ENCODE results near the gene SMPD3.

Gene SMPD3

DNA sequence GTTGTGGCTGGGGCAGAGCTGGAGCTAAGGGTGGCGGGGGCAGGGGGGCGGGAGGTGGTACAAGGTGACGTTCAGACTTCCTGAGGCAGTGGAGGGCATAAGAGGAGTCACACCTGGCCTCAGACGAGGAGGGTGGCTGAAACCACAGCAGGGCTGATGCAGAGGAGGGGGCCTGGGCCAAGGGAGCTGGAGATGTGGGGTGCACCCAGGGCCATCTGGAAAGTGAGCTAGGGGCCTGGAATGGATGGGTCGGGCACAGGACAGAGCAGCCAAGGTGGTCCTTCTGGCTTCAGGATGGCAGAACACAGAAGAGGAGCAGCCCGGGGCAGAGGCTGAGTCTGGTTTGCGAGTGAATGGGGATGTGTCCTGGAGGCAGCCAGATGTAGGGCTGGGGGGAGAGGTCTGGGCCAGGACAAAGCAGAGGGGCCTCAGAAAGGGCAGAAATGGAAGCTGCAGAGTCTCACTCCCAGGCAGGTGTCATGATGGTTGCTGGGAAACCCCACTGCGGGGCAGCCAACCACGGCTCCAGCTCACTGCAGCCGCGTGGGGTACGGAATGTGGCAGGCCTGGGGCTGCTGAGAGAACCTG, 79.9 kb downstream of the SMPD3 start:
- no peak for DNase-seq

DNA sequence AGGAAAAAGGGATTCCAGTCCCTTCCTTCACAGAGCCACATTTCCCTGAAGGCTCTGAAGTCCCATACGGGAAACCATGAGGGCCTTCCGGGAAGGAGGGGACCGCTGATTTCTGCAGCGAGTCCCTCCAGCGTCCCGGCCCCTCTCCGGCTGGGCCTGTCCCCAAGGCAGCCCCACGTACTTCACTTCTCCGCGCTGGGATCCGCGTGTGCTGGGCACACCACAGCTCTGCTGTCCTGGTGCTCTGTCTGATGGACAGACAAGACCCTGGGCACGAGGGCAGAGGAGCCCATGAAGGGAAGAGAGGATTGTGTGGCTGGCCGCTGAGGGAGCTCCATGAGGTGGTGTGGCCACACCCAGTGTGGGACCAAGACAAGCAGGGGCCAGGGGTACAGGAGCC, 80.4 kb downstream of the SMPD3 start:
- DNase-seq = no peak

DNA sequence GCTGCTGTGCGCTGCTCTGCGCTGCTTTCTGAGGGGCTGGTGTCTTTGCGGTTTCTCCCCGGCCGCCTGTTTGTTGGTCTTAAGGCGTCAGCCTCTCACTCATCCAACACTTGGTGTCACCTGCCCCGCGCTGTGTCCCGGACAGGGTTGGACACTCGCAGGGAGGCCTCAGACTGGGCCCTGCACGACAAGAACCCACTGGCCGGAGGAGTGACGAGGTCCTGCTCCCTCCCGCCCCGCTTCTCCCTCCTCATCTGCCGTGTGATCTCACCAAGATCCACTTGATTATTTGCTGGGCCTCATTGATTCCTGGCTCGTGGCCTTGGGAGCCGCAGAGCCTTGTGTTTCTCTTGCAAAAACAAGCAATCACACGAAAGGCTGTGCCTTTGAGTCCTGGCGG, 80.9 kb downstream of the SMPD3 start:
- no peak for DNase-seq

DNA sequence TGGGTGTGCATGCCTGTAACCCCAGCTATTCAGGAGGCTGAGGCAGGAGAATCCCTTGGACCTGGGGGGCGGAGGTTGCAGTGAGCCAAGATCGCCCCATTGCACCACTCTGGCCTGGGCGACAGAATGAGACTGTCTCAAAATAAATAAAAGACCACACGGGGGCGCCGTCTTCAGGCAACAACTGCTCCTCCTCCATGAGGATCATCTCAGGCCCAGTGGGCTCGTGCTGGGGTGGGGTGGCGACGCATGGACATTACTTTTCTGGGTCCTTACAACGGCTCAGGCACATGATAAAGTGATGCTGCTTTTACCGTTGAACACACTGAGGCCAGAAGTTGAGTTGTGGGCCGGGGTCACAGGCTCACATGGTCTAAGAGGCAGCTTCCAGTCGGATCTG, 81.3 kb downstream of the SMPD3 start:
- peak; percentile 20 to 45 for DNase-seq

DNA sequence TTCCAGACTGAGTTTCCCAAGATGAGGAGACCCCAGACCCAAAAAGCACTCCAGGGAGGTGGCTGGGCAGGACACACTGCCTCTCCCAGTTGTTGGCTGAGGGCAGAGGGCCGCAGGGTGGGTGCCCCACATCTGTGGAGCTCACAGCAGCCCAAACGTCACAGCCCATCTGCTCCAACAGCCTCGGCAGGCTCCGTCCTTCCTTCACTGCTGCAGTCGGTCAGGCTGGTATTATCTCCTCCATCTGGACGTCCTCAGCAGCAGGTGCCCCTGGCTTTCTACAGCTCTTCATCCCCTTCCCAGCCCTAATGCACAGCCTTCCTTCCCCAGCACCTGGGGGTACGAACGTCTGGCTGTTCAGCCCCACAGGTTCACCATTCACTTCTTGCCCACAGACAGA, 82.2 kb downstream of the SMPD3 start:
- DNase-seq = no peak

DNA sequence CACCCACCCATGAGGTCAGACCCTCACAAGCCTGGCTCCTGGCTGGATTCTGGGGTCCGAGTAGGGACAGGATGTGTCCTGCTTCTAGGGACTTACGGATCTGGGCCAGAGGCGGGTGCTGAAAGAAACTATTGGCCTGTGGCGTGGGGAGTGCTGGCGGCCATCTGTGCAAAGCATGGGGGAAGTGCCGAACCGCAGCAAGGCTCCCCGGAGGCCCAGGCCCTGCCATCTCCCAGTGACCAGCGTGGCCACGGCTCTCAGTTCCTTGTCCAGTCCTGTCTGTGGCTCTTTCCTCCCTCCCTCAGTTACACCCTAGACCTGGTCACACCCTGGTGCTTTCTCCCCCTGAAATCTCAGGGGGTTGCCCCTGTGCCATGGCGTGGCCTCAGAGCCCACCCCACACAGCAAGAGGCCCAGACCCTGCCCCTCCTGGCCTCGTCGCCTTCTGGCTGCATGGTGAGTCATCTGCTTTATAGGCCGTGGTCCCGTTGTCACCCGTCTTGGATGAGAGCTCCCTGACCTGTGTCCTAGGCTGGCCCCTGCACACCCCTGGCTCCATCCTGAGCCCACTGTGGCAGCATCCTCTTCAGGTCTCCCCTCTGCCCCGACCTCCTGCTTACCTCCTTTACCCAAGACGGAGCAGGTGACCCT, 83.0 kb downstream of the SMPD3 start:
- DNase-seq = no peak

DNA sequence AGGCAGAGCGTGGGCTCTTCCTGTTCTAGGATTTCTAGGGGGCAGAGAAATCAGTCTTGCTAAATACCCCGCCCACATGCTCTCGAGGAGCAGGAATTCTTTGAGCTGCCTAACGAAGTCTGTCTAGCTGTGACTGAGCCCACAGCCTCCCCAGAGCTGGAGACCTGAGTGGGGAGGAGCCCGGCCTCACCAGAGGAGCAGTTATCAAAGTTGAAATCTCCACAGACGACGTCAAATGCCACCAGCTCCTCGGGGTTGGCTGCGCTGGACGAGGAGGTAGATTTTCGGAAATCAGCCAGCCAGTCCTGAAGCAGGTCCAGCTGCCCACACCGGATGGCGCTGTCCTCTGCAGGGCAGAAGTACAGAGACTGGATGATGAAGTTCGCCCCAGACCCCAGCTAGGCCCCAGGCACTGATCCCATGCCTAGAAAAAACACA, 83.7 kb downstream of the SMPD3 start:
- DNase-seq = no peak

DNA sequence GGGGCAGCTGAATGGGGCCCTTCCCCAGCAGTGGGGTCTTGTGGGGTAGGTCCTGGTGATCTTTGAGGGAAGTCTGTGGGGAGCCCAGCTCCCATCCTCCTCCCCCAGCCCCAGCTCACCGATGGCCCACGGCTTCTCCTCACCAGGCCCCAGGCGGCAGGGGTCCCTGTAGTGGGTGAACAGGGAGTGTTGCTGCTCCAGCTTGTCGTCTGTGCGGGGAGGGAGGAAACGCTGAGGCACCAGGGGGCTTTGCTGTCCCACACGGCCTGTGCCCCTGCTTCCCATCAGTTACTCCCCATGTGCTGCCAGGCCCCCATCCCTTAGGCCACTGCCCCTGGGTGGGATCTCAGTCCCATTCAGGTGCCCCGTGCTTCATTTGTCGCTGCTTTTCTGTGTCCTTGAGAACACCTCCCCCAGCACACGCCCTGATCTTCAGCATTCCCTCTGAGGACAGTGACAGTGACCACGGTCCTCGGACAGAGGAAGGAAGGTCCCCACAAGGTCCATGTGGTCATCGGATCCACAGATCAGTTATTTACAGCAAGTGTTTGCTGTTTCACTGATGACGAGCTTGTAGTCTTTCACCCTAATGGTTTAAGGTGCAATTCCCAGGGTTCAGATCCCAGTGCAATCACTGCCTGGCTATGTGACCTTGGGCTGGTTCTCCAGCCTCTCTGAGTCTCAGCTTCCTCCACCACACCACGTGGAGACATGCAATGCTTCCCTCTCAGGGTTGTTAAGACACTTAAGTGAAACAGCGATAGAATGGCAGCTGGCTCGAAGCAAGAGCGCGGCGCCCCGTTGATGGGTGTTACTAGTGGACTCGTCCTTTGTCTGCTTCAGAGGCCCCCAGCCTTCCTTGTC, 84.4 kb downstream of the SMPD3 start:
- DNase-seq = no peak

DNA sequence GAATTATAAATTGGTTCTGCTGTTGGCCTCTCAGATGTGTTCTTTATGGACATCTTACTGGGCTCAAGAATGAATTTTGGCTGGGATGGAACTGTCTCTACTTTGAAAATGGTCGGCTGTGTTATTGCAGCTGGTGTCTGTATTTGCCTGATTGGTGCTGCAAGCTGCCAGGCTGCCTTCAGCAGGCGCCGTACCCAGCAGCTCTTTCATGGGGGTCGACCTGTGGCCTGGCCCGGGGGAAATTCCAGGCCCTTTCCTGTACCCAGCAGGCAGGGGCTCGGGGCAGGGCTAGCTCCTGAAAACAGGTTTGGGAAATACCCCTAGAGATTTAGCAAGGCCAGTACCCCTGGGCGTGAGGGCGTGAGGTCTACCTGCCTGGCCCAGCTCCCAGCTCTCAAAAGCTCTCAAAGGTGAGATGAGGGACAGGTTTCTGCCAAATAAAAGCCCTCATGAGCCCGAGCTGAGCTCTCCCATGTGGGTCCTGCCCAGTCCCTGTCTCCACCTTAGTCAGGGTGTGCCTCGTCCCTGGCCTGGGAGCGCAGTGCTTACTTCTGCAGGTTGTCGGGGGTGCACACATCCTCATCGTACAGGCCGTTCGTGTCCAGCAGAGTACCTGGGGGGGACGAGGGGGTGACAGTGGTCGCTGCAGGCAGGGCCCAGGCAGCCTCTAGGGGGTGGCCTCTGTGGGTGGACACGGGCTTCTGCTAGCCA, 85.2 kb downstream of the SMPD3 start:
- DNase-seq = no peak

DNA sequence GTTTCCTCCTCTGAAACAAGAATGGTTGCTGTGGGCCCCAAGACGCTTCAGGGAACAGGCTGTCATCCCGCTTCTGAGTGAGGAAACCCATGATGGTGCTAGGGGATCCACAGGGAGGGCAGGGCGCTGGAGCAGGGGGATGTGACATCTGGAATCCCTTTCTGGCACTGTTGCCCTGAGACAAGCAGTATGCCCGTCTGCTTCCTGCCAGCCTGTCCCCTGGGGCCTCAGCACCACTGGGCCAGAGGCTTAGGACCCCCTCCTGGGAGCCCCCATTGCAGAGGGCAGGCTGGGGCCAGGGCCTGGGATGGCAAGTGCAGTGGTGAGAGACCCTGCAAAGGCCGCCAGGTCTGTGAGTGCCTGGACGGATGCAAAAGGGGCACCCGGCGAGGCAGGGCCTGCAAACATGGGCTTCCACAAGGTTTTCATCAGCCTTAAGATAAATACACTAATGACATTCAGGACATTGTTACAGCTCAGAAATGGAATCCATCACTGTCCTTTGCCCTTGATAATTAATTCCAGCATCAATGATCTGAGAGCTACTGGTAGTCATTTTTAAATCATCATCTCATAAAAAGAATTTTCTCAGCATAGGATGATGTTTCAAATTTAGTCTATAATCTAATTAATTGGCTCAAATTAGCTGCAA, 85.9 kb downstream of the SMPD3 start:
- no peak for DNase-seq

DNA sequence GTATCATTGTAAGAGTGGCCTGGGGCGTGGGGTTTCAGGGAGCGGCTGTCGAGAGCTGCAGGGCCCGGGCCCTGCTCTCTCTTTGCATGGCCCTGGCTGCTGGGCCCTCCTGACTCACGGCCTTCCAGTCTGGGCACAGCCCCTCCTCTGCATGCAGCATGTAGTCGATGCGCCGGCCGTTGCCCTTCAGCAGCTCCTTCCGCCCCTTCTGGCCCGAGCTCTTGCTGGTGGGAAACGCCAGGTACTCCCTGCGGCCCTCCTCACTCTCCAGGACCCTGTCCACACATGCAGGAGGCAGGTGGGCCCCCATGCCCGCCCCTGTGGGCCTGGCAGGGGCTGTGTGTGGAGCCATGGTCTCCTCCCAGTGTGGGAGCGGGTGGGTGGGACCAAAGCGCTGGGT, 86.8 kb downstream of the SMPD3 start:
- no peak for DNase-seq

DNA sequence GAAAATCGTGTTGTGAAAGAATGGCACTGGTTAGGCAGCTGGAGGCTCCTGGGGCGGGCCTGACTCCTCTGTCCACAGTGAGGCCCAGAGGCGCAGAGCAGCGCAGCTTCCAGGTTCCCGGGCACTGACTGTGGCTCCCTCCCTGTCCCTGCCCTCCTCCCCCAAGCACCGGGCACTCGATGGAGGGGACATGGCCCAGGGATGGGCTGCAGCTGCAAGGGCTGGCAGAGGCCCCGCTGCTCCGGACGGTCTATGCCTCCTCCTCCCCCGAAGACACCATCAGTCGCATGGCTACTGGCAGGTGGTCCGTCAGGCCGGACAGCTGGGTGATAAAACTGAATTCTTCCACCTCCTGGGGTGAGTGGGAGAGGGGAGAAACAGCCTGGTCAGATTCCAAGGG, 87.4 kb downstream of the SMPD3 start:
- no peak for DNase-seq

DNA sequence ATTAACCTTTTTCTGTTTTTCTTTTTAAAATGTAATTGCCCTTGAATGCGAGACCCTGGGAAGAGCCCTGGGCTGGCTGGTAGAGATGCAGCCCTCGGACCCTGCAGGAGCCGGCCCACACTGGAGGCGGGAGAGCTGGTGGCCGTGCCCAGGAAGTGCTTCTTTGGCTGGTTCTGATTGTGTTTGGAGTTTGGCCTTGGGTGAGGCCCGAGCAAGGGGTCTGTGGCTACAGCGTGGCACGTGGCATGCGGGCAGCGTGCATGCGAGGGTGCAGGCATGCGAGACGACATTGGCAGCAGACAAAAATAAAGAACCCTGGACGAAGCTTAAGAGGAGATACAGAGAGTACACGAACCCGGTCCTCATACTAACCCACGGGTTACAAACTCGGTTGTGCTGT, 87.8 kb downstream of the SMPD3 start:
- DNase-seq = no peak

DNA sequence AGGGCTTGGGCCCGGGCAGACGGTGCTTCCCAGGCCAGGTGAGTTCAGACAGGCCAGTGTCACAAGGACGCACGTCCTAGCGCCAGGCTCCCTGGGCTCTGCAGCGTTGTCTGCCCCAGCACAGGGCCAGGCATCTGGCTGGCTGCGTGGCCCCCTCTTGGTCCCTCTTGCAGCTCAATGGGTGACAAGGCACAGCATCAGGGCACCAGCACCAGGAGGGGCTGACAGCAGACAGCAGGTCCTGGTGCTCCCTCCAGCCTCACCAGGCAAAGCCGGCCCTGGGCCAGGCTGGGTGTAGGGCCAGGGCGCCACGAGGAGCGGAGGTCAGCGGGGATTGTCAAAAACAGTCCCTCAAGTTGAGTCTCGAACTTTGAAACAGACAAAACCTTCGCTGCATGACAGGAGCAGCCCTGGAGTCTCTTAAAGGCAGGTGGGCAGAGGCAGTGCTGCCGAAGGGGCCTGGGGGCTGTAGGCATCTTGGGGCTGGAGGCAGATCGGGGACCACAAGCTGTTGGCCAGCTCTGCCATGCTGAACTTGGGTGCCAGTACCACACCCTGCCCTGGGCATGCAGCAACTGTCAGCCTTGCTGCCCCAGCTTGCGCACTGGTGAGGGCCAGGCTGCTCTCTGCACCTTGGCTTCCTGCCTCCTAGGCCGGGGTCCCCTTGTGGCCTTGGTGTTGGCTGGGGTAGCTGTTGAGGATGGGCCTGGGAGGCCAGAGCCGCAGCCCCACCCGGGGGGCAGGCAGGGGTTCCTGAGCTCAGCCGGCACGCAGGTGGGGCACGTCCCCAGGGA, 88.7 kb downstream of the SMPD3 start:
- DNase-seq = no peak

DNA sequence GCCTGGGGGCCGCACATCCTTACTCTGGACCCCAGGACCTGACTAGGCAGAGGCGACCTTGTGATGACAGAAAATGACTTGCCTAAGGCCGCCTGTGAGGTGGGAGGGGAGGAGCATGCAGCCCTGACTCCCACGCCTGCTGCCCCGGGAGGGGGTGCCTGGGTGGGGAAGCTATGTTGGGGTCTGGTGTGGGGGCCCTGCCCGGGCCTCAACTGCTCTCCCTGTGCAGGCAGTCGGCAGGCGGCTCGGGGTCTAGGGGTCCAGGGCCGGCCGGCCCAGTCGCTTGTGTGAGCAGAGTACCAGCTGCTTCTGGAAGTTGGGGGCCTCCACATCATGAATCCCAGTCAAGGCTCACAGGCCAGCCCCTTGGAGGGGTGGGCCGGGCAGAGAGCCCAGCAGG, 89.4 kb downstream of the SMPD3 start:
- DNase-seq = no peak

DNA sequence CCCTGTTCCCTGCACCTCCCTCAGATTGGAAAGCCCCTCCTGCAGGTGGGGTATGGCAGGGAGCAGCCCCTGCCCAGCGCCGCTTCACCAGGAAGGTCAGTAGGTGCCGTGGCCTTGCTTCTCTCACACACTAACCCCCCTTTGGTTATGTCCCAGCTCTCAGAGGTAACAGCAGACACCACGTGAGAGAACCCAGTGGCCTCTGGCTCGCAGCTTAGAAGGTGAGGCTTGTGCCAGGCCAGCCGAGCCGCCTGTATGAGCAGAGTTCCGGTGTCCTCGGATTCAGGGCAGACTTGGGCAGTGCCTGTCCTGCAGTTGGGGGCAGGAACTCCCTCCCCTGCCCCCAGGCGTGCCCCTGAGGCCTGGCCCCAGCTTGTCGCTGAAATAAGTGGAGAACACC, 90.4 kb downstream of the SMPD3 start:
- DNase-seq = no peak

DNA sequence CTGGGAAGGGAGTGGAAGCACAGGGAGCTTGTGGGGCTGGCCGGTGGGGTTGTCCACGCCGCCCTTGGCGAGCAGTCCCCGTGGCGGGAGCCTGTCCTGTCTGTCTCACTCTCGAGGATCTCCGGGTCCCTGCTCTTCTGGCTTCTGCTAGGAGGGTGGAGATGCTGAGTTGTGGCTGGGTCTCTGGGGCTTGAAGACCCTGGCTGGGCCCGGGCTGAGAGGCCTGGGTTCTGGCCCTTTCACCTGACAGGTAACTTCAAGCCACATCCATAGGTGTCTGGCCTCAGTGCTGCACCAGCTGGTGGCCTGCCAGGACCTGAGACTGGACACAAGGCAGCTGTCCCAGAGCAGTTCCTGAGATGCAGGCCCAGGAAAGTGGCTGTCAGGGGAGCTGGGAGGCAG, 90.8 kb downstream of the SMPD3 start:
- DNase-seq = no peak

DNA sequence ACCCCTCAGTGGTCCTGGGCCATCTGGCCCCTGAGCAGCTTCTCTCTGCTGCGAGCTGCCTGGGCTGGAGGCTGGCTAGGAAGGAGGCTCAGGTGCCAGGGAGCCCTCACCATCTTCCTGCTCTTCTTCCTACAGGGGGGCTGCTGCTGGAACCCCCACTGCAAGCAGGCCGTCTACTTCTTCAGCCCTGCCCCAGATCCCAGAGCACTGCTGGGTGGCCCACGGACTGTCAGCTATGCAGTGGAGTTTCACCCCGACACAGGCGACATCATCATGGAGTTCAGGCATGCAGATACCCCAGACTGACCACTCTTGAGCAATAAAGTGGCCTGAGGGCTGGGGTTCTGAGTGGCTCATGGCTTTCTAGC, 91.4 kb downstream of the SMPD3 start:
- DNase-seq = no peak

DNA sequence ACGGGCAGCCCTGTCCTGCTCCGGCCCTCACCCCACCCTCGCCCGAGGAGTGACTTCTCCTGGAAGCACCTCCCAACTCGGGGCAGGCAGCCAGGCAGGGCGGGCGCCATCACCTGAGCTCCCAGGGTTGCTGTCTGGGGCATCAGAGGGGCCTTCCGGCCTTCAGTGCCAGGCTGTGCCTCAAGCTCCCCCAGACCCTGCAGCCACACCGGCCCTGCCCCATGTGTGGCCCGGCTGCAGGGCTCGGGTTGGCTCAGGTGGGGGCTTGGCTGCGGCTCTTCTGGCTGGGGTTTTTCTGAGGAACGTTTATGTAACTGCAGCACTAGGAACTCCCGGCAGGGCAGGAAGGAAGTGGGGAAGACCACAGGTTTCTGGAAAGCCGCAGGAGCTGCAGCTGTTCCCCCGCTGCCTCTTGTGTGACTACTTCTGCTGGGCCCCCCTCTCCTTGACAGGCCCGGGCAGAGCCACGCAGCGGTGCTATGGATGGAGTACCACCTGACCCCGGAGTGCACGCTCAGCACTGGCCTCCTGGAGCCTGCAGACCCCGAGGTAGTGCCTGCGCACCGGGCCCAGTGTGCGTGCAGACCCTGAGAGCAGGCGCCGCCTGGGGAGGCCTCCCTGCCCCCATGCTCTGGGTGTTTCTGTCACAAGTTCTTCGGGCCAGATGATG, 91.9 kb downstream of the SMPD3 start:
- DNase-seq = peak; percentile 67 to 76

DNA sequence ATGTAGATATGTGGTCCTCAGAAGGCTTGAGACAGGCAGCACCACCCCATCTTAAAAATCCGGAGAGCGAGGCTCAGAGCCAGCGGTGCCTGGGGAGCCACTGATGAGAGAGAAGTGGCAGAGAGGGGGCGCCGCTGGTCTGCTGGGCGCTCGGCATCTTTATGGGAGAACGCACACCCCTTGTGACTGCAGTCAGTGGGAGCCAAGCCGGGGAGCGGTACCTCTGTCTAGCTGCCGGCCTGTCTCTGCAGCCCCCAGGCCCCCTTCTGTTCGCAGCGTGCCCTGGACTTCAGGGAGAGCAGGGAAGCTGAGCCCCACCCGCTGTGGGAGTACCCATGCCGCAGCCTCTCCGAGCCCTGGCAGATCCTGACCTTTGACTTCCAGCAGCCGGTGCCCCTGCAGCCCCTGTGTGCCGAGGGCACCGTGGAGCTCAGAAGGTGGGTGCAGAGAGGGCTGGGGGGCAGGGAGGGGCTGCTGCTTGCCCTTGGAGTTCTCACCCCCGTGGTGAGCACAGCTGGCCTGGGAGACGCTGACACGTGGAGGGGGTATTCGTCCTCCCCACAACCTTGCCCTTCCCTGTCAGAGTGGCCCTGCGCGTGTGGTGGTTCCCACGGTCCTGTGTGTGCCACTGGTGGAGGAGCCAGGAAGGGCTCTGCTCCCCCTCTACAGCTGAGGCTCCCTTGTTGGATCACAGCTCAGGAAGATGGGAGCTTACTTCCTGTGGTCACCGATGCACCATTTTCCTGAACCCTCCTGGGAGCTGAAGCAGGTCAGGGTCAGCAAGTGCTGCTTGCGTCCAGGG, 92.7 kb downstream of the SMPD3 start:
- DNase-seq = no peak

DNA sequence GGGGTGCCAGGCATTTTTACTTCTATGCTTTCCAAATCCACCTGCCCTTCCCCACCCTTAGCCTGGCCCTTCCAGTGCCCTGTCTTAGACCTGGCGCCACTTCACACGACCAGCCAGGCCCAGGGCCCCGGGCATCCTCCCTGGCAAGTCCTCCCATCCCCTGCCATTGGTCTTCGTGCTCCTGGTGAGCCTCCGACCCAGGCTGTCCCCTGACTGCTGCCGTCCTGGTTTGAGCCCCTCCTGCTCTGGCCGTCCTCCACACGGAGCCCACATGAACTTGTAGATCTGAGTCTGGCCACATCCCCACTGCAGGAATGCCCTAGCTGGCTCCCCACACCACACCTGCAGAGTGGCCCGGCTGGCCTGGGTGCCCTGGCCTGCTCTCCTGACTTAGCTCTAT, 93.5 kb downstream of the SMPD3 start:
- no peak for DNase-seq

Data from CD4-positive, alpha-beta T cell treated with Interferon alpha-2 for 1 hour (primary cell).